HepG2 (cell line): ENCODE results near the gene CST11. TPM values are rescaled to one million over a fixed set of nuclear protein-coding genes. Genes with fewer than 3 reads are reported as not detected.
A peak's percentile ranks its signal among the peaks of the same experiment; 100 is the strongest.

ENCODE experiments used
- ATAC-seq: fragments of 200-7000 bp; cut with Tn5 transposase; 3 replicates; pipeline ENCODE4 v1.9.1; 2020; ENCODE audit warnings: mild to moderate bottlenecking, moderate library complexity
- BruUV-seq: library from RNA; stranded (reverse); fragments of 400-500 nt; replicated peaks from 2 replicates; lab custom pipeline; 2021; lab: Mats Ljungman, UMichigan
- CTCF ChIA-PET: fragments of 300-600 bp; formaldehyde crosslinking; extraction: SDS; loops from one replicate; lab custom pipeline; 2021; ENCODE audit warnings: low total read pairs, inconsistent platforms, low intra/inter-chr PET ratio; lab: Yijun Ruan, JAX
- POLR2A ChIA-PET: fragments of 350-600 bp; sonication (Branson Sonifier 250); formaldehyde crosslinking; loops from one replicate; lab custom pipeline; 2020; ENCODE audit warnings: antibody characterized with exemption, inconsistent platforms; lab: Yijun Ruan, JAX
- DNase-seq: peaks from one replicate; pipeline ENCODE4 v3.0.0-alpha.2; 2015; ENCODE audit warnings: low spot score
- FAIRE-seq: peaks from 3 replicates; lab custom pipeline; 2011; peaks lifted over from hg19 to GRCh38; lab: Jason Lieb, UNC
- H2AFZ ChIP-seq: one replicate; pipeline ENCODE4 v1.6.1; 2011; ENCODE audit warnings: low read length, inconsistent platforms
- H3K27ac ChIP-seq: fragments of 300-600 bp; 3 replicates; pipeline ENCODE4 v1.8.0; 2011; ENCODE audit warnings: mixed run types, mild to moderate bottlenecking, mixed read lengths, low read length, inconsistent platforms; ENCODE audit not compliant: insufficient read depth; ENCODE audit errors: extremely low read length
- H3K27me3 ChIP-seq, 2 experiments: fragments of 200-600 bp in 1 of 2; 2 replicates in 1 of 2; 3 replicates in 1 of 2; pipeline versions ENCODE4 v1.6.0 to v1.8.0; 2011; ENCODE audit warnings: low read length in 2 of 2, mild to moderate bottlenecking in 2 of 2, moderate library complexity in 2 of 2, inconsistent platforms in 1 of 2; ENCODE audit not compliant: insufficient read depth in 2 of 2, control insufficient read depth in 1 of 2
- H3K36me3 ChIP-seq, 2 experiments: fragments of 200-600 bp in 1 of 2; replicated peaks in 1 of 2; 2 replicates in 1 of 2; 3 replicates in 1 of 2; pipeline versions ENCODE4 v1.5.1 to v1.8.0; 2011; ENCODE audit warnings: low read length in 2 of 2, inconsistent platforms in 1 of 2; ENCODE audit not compliant: insufficient read depth in 2 of 2, control insufficient read depth in 1 of 2
- H3K4me1 ChIP-seq: 2 replicates; pipeline ENCODE4 v1.5.1; 2012; ENCODE audit warnings: low read length, inconsistent platforms; ENCODE audit not compliant: insufficient read depth
- H3K4me2 ChIP-seq: 2 replicates; pipeline ENCODE4 v1.6.0; 2011; ENCODE audit warnings: low read depth, low read length, inconsistent platforms
- H3K4me3 ChIP-seq, 3 experiments: fragments of 200-600 bp in 1 of 3; sonication (generic), shearing (Covaris generic) in 1 of 3; replicated peaks in 1 of 3; 2 replicates each; pipeline ENCODE4 v1.5.1; 2011 to 2016; ENCODE audit warnings: low read length in 3 of 3, inconsistent platforms in 2 of 3, low read depth in 2 of 3, mild to moderate bottlenecking in 2 of 3, control low read depth in 1 of 3, mixed read lengths in 1 of 3; ENCODE audit not compliant: insufficient read depth in 1 of 3
- H3K79me2 ChIP-seq: one replicate; pipeline ENCODE4 v1.6.1; 2011; ENCODE audit warnings: low read length, inconsistent platforms; ENCODE audit not compliant: insufficient read depth
- H3K9ac ChIP-seq: 2 replicates; pipeline ENCODE4 v1.6.0; 2011; ENCODE audit warnings: mild to moderate bottlenecking, low read depth, low read length, inconsistent platforms; ENCODE audit not compliant: insufficient read depth
- H3K9me3 ChIP-seq: 2 replicates; pipeline ENCODE4 v1.5.1; 2012; ENCODE audit warnings: mild to moderate bottlenecking, low read length
- H4K20me1 ChIP-seq: 2 replicates; pipeline ENCODE4 v1.6.0; 2011; ENCODE audit warnings: inconsistent platforms, mild to moderate bottlenecking, low read length, moderate library complexity; ENCODE audit not compliant: insufficient read depth
- ATM ChIP-seq: fragments of 450-650 bp; IDR thresholded peaks from 2 replicates; pipeline ENCODE4 v1.7.1; 2017; ENCODE audit warnings: mild to moderate bottlenecking, borderline replicate concordance
- CENPX ChIP-seq: sonication (generic); formaldehyde crosslinking; IDR thresholded peaks from 2 replicates; pipeline ENCODE4 v1.9.0; 2021; ENCODE audit warnings: mild to moderate bottlenecking, missing genetic modification reagents, moderate library complexity
- CREM ChIP-seq, 2 experiments: sonication (generic) in 1 of 2; formaldehyde crosslinking in 1 of 2; IDR thresholded peaks; 2 replicates each; pipeline versions ENCODE4 v1.4.0 to v1.6.1; 2016 to 2020; ENCODE audit warnings: antibody characterized with exemption in 1 of 2, mild to moderate bottlenecking in 1 of 2, missing genetic modification reagents in 1 of 2
- ELF3 ChIP-seq: IDR thresholded peaks from 2 replicates; pipeline ENCODE4 v1.6.1; 2016; ENCODE audit warnings: missing genetic modification reagents, missing compliant biosample characterization
- GATAD1 ChIP-seq: IDR thresholded peaks from 2 replicates; pipeline ENCODE4 v1.6.1; 2016; ENCODE audit warnings: missing genetic modification reagents, missing compliant biosample characterization
- HHEX ChIP-seq: IDR thresholded peaks from 2 replicates; pipeline ENCODE4 v1.6.1; 2016; ENCODE audit warnings: control low read depth
- HOXD1 ChIP-seq: sonication (generic); formaldehyde crosslinking; IDR thresholded peaks from 2 replicates; pipeline ENCODE4 v1.5.0; 2020; ENCODE audit warnings: missing genetic modification reagents
- IKZF4 ChIP-seq: sonication (generic); formaldehyde crosslinking; IDR thresholded peaks from 2 replicates; pipeline ENCODE4 v1.5.1; 2020; ENCODE audit warnings: borderline replicate concordance, mild to moderate bottlenecking, low read depth, missing genetic modification reagents; ENCODE audit errors: not compliant biosample characterization
- KLF12 ChIP-seq: sonication (generic); formaldehyde crosslinking; IDR thresholded peaks from 2 replicates; pipeline ENCODE4 v1.4.0; 2020; ENCODE audit warnings: missing genetic modification reagents, borderline replicate concordance
- MYC ChIP-seq: sonication (generic); formaldehyde crosslinking; IDR thresholded peaks from 2 replicates; pipeline ENCODE4 v1.9.0; 2021; ENCODE audit warnings: missing genetic modification reagents, borderline replicate concordance
- TCF7L2 ChIP-seq: IDR thresholded peaks from 2 replicates; pipeline ENCODE4 v1.6.1; 2011; ENCODE audit warnings: mild to moderate bottlenecking, low read depth, low read length, moderate library complexity
- ZBTB21 ChIP-seq: sonication (generic); formaldehyde crosslinking; IDR thresholded peaks from 2 replicates; pipeline ENCODE4 v1.4.0; 2020; ENCODE audit warnings: missing genetic modification reagents
- ZBTB33 ChIP-seq: sonication (generic); formaldehyde crosslinking; IDR thresholded peaks from 2 replicates; pipeline ENCODE4 v1.4.0; 2020; ENCODE audit warnings: missing genetic modification reagents
- ZBTB44 ChIP-seq: sonication (generic); formaldehyde crosslinking; IDR thresholded peaks from 2 replicates; pipeline ENCODE4 v1.4.0; 2020; ENCODE audit warnings: missing genetic modification reagents
- ZBTB7A ChIP-seq: sonication (generic); formaldehyde crosslinking; IDR thresholded peaks from 2 replicates; pipeline ENCODE4 v1.8.0; 2022; ENCODE audit warnings: mild to moderate bottlenecking, missing genetic modification reagents
- ZFP36L1 ChIP-seq: sonication (generic); formaldehyde crosslinking; IDR thresholded peaks from 2 replicates; pipeline ENCODE4 v1.8.0; 2022; ENCODE audit warnings: mild to moderate bottlenecking, missing genetic modification reagents, moderate library complexity
- ZFP90 ChIP-seq: sonication (generic); formaldehyde crosslinking; IDR thresholded peaks from 2 replicates; pipeline ENCODE4 v1.8.0; 2022; ENCODE audit warnings: missing genetic modification reagents, mild to moderate bottlenecking, inconsistent platforms, borderline replicate concordance
- ZFX ChIP-seq: sonication (generic); formaldehyde crosslinking; IDR thresholded peaks from 2 replicates; pipeline ENCODE4 v1.4.0; 2020; ENCODE audit warnings: mild to moderate bottlenecking, low read depth, missing genetic modification reagents, moderate library complexity
- ZNF326 ChIP-seq: sonication (generic); formaldehyde crosslinking; IDR thresholded peaks from 2 replicates; pipeline ENCODE4 v1.4.0; 2020; ENCODE audit warnings: missing genetic modification reagents, borderline replicate concordance
- ZNF546 ChIP-seq: sonication (generic); formaldehyde crosslinking; conservative IDR thresholded peaks from 2 replicates; pipeline ENCODE4 v1.8.1; 2023; ENCODE audit warnings: mild to moderate bottlenecking, missing genetic modification reagents
- ZNF572 ChIP-seq: sonication (generic); formaldehyde crosslinking; IDR thresholded peaks from 2 replicates; pipeline ENCODE4 v1.5.1; 2020; ENCODE audit warnings: mild to moderate bottlenecking, missing genetic modification reagents
- ZNF720 ChIP-seq: sonication (generic); formaldehyde crosslinking; IDR thresholded peaks from 2 replicates; pipeline ENCODE4 v1.4.0; 2020; ENCODE audit warnings: missing genetic modification reagents
- ZNF747 ChIP-seq: sonication (generic); formaldehyde crosslinking; IDR thresholded peaks from 2 replicates; pipeline ENCODE4 v1.8.1; 2023; ENCODE audit warnings: missing genetic modification reagents, mild to moderate bottlenecking, borderline replicate concordance
- WGBS: methylation state at CpG from one replicate; pipeline ENCODE4 v1.1.6; 2017; ENCODE audit warnings: low lambda C conversion rate; 5-methylcytosine and 5-hydroxymethylcytosine counted together
- in situ Hi-C: cut with HindIII; loops from 2 replicates; pipeline ENCODE4 v1.10.0; 2017; ENCODE audit warnings: low pct_unique_long_range_greater_than_20kb; ENCODE audit not compliant: extremely low pct_ligation_motif_present
- intact Hi-C: fragments of 100-400 bp; cut with micrococcal nuclease; formaldehyde crosslinking; loops from one replicate; pipeline ENCODE4 v1.10.0; 2022; ENCODE audit not compliant: unreplicated experiment
- polyA plus RNA-seq, 8 experiments: library from polyadenylated mRNA; depleted of rRNA in 3 of 8; stranded (reverse) in 7 of 8; unstranded in 1 of 8; fragments of >200 nt; fragmentation: Illumina TruSeq in 4 of 8; extraction: Trizol in 4 of 8; gene quantifications; 2 replicates each; pipeline versions ENCODE4 v1.2.1 to v1.2.3, GENCODE V29; 2011 to 2016; ENCODE audit warnings: low read depth in 4 of 8, missing spikeins in 1 of 8, mixed read lengths in 1 of 8; ENCODE audit not compliant: insufficient read depth in 1 of 8
- total RNA-seq, 5 experiments: library from RNA; depleted of rRNA; stranded (reverse); fragments of >200 nt; fragmentation: Illumina TruSeq; extraction: Trizol; gene quantifications; 2 replicates each; pipeline ENCODE4 v1.2.3, GENCODE V29; 2016; ENCODE audit warnings: low read depth in 1 of 5

The CST11 gene
- total and polyA plus RNA-seq, 2 of the 13 experiments (the other 11 are each of a cell fraction or from before 2014, with no cell fraction given), result not detected

- TF ChIP-seq ZFP36L1 (CRISPR knock-in tag), result no peak
- TF ChIP-seq ZBTB7A, result no peak
- no peak for TF ChIP-seq GATAD1 (CRISPR knock-in tag)
These were observed 19.0 kb downstream of the CST11 start (continued) for GRCh38 chr20:23433628-23434027.

- CTCF ChIA-PET, result no interaction called here
- POLR2A ChIA-PET, result interaction anchor here (0.9 kb wide), 1 partner anchor 11 kb away, joined by 4 read pairs; no protein-coding TSS in a partner anchor
- in situ Hi-C loops, result no loop called here
- TF ChIP-seq ZBTB33 (no peak), ELF3 (no peak), MYC (CRISPR knock-in tag) (no peak), ATM (no peak), ZFP90 (no peak), ZNF572 (CRISPR knock-in tag) (0 out of 2 replicates have a peak, but pooled peaks have one; percentile 71), ZBTB44 (CRISPR knock-in tag) (no peak), ZNF326 (CRISPR knock-in tag) (no peak), CREM (IDR thresholded peaks at IDR 0.05) (no peak), CREM (CRISPR knock-in tag; IDR thresholded peaks at IDR 0.05) (no peak), KLF12 (CRISPR knock-in tag) (no peak), ZFX (CRISPR knock-in tag) (0 out of 2 replicates have a peak, but pooled peaks have one; percentile 30), ZBTB21 (CRISPR knock-in tag) (0 out of 2 replicates have a peak, but pooled peaks have one; percentile 12), TCF7L2 (no peak), ZNF720 (CRISPR knock-in tag) (0 out of 2 replicates have a peak, but pooled peaks have one; percentile 11), ZNF747 (CRISPR knock-in tag) (no peak), IKZF4 (no peak), CENPX (CRISPR knock-in tag) (no peak), ZNF546 (no peak), HOXD1 (CRISPR knock-in tag) (no peak), HHEX (no peak)
These were observed 27.5 kb downstream of the CST11 start for GRCh38 chr20:23425129-23425528.

More at GRCh38 chr20:23425129-23425528, 27.5 kb downstream of the CST11 start:
- no peak for DNase-seq
- H4K20me1 ChIP-seq, result no peaks in the 10 kb centered on the region
- H3K9me3 ChIP-seq, result no peaks in the 10 kb centered on the region
- BruUV-seq, result no TSS peak
- H3K79me2 ChIP-seq, result peaks cover 2% of the 10 kb centered on the region
- FAIRE-seq, result peak; percentile 4
- ATAC-seq, result no peak
- intact Hi-C loops, result no loop called here
- WGBS, result 35% methylated on average over 9 of the region's 9 CpGs
- H3K4me3 ChIP-seq, result peak overlapping the region in 1 of 3 experiments; percentile 29; a peak in 1 of 6 replicates
- H3K9ac ChIP-seq, result no peak overlapping the region
- H3K4me2 ChIP-seq, result peak overlapping the region; percentile 57
- H3K4me1 ChIP-seq, result peaks cover 32% of the 10 kb centered on the region
- H3K36me3 ChIP-seq, result no peaks in the 10 kb centered on the region
- H3K27me3 ChIP-seq, result no peaks in the 10 kb centered on the region
- H3K27ac ChIP-seq, result no peak overlapping the region
- H2AFZ ChIP-seq, result peak overlapping the region; percentile 57
